ENCODE results near the gene RWDD4.

The RWDD4 gene

GRCh38 chr4:183617075-183617474, 41.9 kb downstream of the RWDD4 start:
- no peaks in the 10 kb centered on the region for H3K9me3 ChIP-seq (ENCODE audit: severe bottlenecking)
- H3K27ac ChIP-seq (ENCODE audit: poor library complexity, severe bottlenecking): no peak overlapping the region
- H3K4me1 ChIP-seq (ENCODE audit: insufficient read depth, poor library complexity, severe bottlenecking): no peaks in the 10 kb centered on the region
- TF ChIP-seq, protein P1, sequence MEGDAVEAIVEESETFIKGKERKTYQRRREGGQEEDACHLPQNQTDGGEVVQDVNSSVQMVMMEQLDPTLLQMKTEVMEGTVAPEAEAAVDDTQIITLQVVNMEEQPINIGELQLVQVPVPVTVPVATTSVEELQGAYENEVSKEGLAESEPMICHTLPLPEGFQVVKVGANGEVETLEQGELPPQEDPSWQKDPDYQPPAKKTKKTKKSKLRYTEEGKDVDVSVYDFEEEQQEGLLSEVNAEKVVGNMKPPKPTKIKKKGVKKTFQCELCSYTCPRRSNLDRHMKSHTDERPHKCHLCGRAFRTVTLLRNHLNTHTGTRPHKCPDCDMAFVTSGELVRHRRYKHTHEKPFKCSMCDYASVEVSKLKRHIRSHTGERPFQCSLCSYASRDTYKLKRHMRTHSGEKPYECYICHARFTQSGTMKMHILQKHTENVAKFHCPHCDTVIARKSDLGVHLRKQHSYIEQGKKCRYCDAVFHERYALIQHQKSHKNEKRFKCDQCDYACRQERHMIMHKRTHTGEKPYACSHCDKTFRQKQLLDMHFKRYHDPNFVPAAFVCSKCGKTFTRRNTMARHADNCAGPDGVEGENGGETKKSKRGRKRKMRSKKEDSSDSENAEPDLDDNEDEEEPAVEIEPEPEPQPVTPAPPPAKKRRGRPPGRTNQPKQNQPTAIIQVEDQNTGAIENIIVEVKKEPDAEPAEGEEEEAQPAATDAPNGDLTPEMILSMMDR (IDR thresholded peaks at IDR 0.05; ENCODE audit: poor library complexity, severe bottlenecking): no peak
- ATAC-seq (ENCODE audit: low read depth): no peak
- H3K27me3 ChIP-seq (ENCODE audit: insufficient read depth, poor library complexity, severe bottlenecking): no peaks in the 10 kb centered on the region
- no peak overlapping the region for H3K4me3 ChIP-seq (ENCODE audit: severe bottlenecking)
- H3K36me3 ChIP-seq (ENCODE audit: low read depth): no peaks in the 10 kb centered on the region
- DNase-seq (ENCODE audit: low spot score): no peak

DNA sequence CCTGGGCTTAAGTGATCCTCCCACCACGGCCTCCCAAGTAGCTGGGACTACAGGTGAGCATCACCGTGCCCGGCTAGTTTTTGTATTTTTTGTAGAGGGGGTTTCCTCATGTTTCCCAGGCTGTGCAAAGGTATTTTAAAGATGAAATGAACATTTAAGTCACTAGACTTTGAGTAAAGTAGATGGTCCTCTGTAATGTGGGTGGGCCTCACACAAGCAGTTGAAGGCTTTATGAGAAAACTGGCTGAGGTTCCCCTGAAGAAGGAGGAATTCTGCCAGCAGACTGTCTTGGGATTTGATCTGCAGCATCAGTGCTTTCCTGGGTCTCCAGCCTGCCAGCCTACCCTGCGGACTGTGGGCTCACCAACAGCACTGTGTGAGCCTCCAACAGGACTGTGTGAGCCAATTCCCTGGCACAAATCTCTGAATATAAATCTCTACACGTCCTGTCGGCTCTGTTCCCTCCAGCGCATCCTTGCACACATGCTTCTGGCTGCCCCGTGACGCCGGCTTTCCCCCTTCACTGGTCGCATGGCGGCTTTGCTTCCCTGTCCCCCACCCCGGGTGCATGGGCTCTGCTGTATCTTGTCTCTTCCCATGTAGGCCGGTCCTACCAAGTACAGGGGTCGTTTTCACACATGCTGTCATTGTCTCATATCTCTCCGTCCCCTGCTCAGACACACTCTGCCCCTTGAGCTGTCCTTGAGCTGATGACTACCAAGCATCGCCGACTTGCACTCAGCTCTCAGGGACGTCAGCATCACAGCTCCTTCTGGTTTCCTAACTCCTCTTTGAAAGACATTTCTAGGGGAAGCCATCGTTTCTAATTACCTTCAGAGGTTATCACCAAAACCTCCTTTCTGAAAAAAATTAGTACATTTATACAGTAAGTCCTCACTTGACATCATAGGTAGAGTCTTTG, 46.4 kb downstream of the RWDD4 start:
- ATAC-seq (ENCODE audit: low read depth) (no peak), DNase-seq (ENCODE audit: low spot score) (no peak)
- Histone ChIP-seq H3K27ac (ENCODE audit: poor library complexity, severe bottlenecking) (no peak overlapping the region), H3K9me3 (ENCODE audit: severe bottlenecking) (no peaks in the 10 kb centered on the region), H3K4me1 (ENCODE audit: insufficient read depth, poor library complexity, severe bottlenecking) (peaks cover 4% of the 10 kb centered on the region), H3K27me3 (ENCODE audit: insufficient read depth, poor library complexity, severe bottlenecking) (no peaks in the 10 kb centered on the region), H3K4me3 (ENCODE audit: severe bottlenecking) (no peak overlapping the region), H3K36me3 (ENCODE audit: low read depth) (no peaks in the 10 kb centered on the region)
- TF ChIP-seq, protein P1 (IDR thresholded peaks at IDR 0.05; ENCODE audit: poor library complexity, severe bottlenecking): no peak

GRCh38 chr4:183611210-183611830, 47.7 kb downstream of the RWDD4 start:
- H3K4me3 ChIP-seq (ENCODE audit: severe bottlenecking): no peak overlapping the region
- H3K27me3 ChIP-seq (ENCODE audit: insufficient read depth, poor library complexity, severe bottlenecking): no peaks in the 10 kb centered on the region
- no peaks in the 10 kb centered on the region for H3K36me3 ChIP-seq (ENCODE audit: low read depth)
- ATAC-seq (ENCODE audit: low read depth) (no peak), DNase-seq (ENCODE audit: low spot score) (no peak)
- H3K9me3 ChIP-seq (ENCODE audit: severe bottlenecking): no peaks in the 10 kb centered on the region
- H3K27ac ChIP-seq (ENCODE audit: poor library complexity, severe bottlenecking): no peak overlapping the region
- peaks cover 4% of the 10 kb centered on the region for H3K4me1 ChIP-seq (ENCODE audit: insufficient read depth, poor library complexity, severe bottlenecking)
- TF ChIP-seq, protein P1 (IDR thresholded peaks at IDR 0.05; ENCODE audit: poor library complexity, severe bottlenecking): no peak

DNA sequence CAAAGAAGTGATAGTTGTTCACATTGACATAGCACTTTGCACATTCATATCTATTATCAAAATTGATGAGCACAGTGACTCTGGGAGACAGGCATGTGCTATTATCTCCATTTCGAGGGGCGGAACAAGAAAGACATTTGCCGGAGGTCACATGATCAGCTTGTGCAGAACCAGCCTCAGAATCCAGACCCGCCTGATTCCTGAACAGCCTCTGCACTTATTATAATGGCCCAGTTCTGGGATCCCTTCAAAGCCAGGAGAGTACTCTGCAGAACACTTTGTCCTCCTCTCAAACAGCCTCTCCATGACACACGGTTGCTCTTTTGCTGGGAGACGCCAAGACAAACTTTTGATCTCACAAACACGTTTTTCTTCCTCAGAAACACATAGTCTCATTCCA, 48.4 kb downstream of the RWDD4 start:
- DNase-seq (ENCODE audit: low spot score) (no peak), ATAC-seq (ENCODE audit: low read depth) (no peak)
- no peak overlapping the region for H3K4me3 ChIP-seq (ENCODE audit: severe bottlenecking)
- no peaks in the 10 kb centered on the region for H3K9me3 ChIP-seq (ENCODE audit: severe bottlenecking)
- TF ChIP-seq, protein P1 (IDR thresholded peaks at IDR 0.05; ENCODE audit: poor library complexity, severe bottlenecking): no peak
- H3K27me3 ChIP-seq (ENCODE audit: insufficient read depth, poor library complexity, severe bottlenecking): no peaks in the 10 kb centered on the region
- H3K27ac ChIP-seq (ENCODE audit: poor library complexity, severe bottlenecking): no peak overlapping the region
- peaks cover 4% of the 10 kb centered on the region for H3K4me1 ChIP-seq (ENCODE audit: insufficient read depth, poor library complexity, severe bottlenecking)
- no peaks in the 10 kb centered on the region for H3K36me3 ChIP-seq (ENCODE audit: low read depth)
